Esophagus muscularis mucosa (tissue), 3 donors: ENCODE measurements around the gene CLIC4.

Source experiments
- CTCF ChIP-seq, 3 experiments: fragments of 200-600 bp in 2 of 3; fragments of 450-650 bp in 1 of 3; sonication (generic) in 2 of 3; IDR thresholded peaks; one replicate each; pipeline ENCODE4 v1.5.1; 2017 to 2019; ENCODE audit warnings: antibody characterized with exemption in 3 of 3, mild to moderate bottlenecking in 2 of 3, moderate library complexity in 1 of 3
- POLR2A ChIP-seq: fragments of 450-650 bp; IDR thresholded peaks from one replicate; pipeline ENCODE4 v1.6.1; 2017; ENCODE audit warnings: antibody characterized with exemption, moderate library complexity, mild to moderate bottlenecking, low read depth

- TF ChIP-seq POLR2A (no peak), CTCF (IDR thresholded peaks at IDR 0.05) (no peak)
Measured at GRCh38 chr1:24714859-24715520, 30.3 kb upstream of the CLIC4 start.
